K562 (cell line): Measurements from ENCODE around the gene UBE2E3. TPM values are rescaled to one million over a fixed set of nuclear protein-coding genes. Genes with fewer than 3 reads are reported as not detected.

Source experiments
- CBX8 ChIP-seq: fragments of 200-600 bp; sonication (generic); IDR thresholded peaks from 2 replicates; pipeline ENCODE4 v1.6.1; 2012; ENCODE audit warnings: borderline replicate concordance, mixed run types, low read depth, mild to moderate bottlenecking, moderate library complexity, mixed read lengths, low read length, control low read depth, inconsistent platforms; ENCODE audit not compliant: poor library complexity, severe bottlenecking; ENCODE audit errors: extremely low read depth
- CHD1 ChIP-seq: fragments of 200-600 bp; sonication (generic); IDR thresholded peaks from one replicate; pipeline ENCODE4 v1.6.1; 2012; ENCODE audit warnings: mild to moderate bottlenecking, moderate library complexity, low read length, inconsistent platforms
- ERF ChIP-seq: fragments of 450-650 bp; formaldehyde crosslinking; IDR thresholded peaks from 2 replicates; pipeline ENCODE4 v1.4.0; 2020; ENCODE audit warnings: mild to moderate bottlenecking, mixed read lengths
- FOS ChIP-seq: IDR thresholded peaks from 3 replicates; pipeline ENCODE4 v1.6.1; 2011; ENCODE audit not compliant: insufficient read length; ENCODE audit errors: extremely low read depth
- FOXO4 ChIP-seq: fragments of 450-650 bp; formaldehyde crosslinking; IDR thresholded peaks from 2 replicates; pipeline ENCODE4 v1.4.0; 2020; ENCODE audit warnings: mild to moderate bottlenecking, moderate library complexity
- ZNF280A ChIP-seq: fragments of 450-650 bp; IDR thresholded peaks from 2 replicates; pipeline ENCODE4 v1.6.1; 2018; ENCODE audit warnings: mild to moderate bottlenecking, low read depth; ENCODE audit not compliant: partially characterized antibody
- ZNF589 ChIP-seq: fragments of 200-800 bp; sonication (Bioruptor generic); IDR thresholded peaks from 2 replicates; pipeline ENCODE4 v1.6.1; 2016; ENCODE audit warnings: low read depth, missing genetic modification characterization, missing compliant biosample characterization
- polyA plus RNA-seq, 8 experiments: library from polyadenylated mRNA; depleted of rRNA in 4 of 8; stranded (reverse) in 5 of 8; unstranded in 3 of 8; fragments of >200 nt; fragmentation: Nextera tagmentation in 2 of 8; fragmentation: Illumina TruSeq in 1 of 8; extraction: Ambion mirVana in 2 of 8; extraction: Trizol in 1 of 8; gene quantifications; 2 replicates each; pipeline versions ENCODE4 v1.2.1 to v1.2.3, GENCODE V29; 2011 to 2014; ENCODE audit warnings: inconsistent platforms in 1 of 8, missing spikeins in 1 of 8
- total RNA-seq, 7 experiments: library from RNA; depleted of rRNA in 6 of 7; stranded (reverse); fragments of >200 nt in 6 of 7; fragmentation: Illumina TruSeq in 2 of 7; extraction: Trizol in 2 of 7; gene quantifications; 2 replicates each; pipeline versions ENCODE4 v1.2.1 to v1.2.3, GENCODE V29; 2011 to 2021; ENCODE audit warnings: low replicate concordance in 1 of 7
- TF ChIP-seq, protein P1 (sequence below), 2 experiments: fragments of 200-800 bp in 1 of 2; sonication (Bioruptor generic) in 1 of 2; sonication (generic) in 1 of 2; formaldehyde crosslinking in 1 of 2; IDR thresholded peaks in 1 of 2; conservative IDR thresholded peaks in 1 of 2; 2 replicates each; pipeline versions ENCODE4 v1.5.0 to v1.6.1; 2016 to 2020; ENCODE audit warnings: missing compliant biosample characterization in 1 of 2, missing genetic modification characterization in 1 of 2, missing genetic modification reagents in 1 of 2
- TF ChIP-seq, protein P2 (sequence below), 3 experiments: fragments of 200-800 bp in 1 of 3; fragments of 250-450 bp in 1 of 3; fragments of 450-650 bp in 1 of 3; sonication (Bioruptor Pico) in 1 of 3; sonication (Bioruptor generic) in 1 of 3; formaldehyde crosslinking in 1 of 3; IDR thresholded peaks; 2 replicates each; pipeline versions ENCODE4 v1.6.1 to v1.8.0; 2016 to 2022; ENCODE audit warnings: mild to moderate bottlenecking in 2 of 3, missing genetic modification characterization in 2 of 3, missing compliant biosample characterization in 1 of 3, moderate library complexity in 1 of 3
- TF ChIP-seq, protein P3 (sequence below): fragments of 250-450 bp; sonication (Bioruptor Pico); IDR thresholded peaks from 2 replicates; pipeline ENCODE4 v1.8.0; 2022; ENCODE audit warnings: moderate library complexity, mild to moderate bottlenecking, inconsistent platforms
- TF ChIP-seq, protein P4 (sequence below): fragments of 250-450 bp; sonication (Bioruptor Pico); IDR thresholded peaks from 2 replicates; pipeline ENCODE4 v1.5.1; 2021; ENCODE audit warnings: mild to moderate bottlenecking

Gene UBE2E3
- total and polyA plus RNA-seq, 9 of the 15 experiments (the other 6 are each of a cell fraction or from before 2014, with no cell fraction given), result 58.2 to 173 (median 78.0) TPM

GRCh38 chr2:180980106-180980942, at the start of gene UBE2E3 (continued):
- TF ChIP-seq, protein P1, sequence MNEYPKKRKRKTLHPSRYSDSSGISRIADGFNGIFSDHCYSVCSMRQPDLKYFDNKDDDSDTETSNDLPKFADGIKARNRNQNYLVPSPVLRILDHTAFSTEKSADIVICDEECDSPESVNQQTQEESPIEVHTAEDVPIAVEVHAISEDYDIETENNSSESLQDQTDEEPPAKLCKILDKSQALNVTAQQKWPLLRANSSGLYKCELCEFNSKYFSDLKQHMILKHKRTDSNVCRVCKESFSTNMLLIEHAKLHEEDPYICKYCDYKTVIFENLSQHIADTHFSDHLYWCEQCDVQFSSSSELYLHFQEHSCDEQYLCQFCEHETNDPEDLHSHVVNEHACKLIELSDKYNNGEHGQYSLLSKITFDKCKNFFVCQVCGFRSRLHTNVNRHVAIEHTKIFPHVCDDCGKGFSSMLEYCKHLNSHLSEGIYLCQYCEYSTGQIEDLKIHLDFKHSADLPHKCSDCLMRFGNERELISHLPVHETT (CRISPR knock-in tag; conservative IDR thresholded peaks at IDR 0.05 in 1 of 2, IDR thresholded peaks at IDR 0.05 in 1 of 2), result peak in 1 of 2 experiments; percentile 95; a peak in 2 of 4 replicates
- TF ChIP-seq ZNF589 (CRISPR knock-in tag) (peak; percentile 97), ERF (CRISPR knock-in tag) (peak; percentile 91; the same call in 1 of the 2 replicates), FOS (no peak), CHD1 (no peak), ZNF280A (no peak), FOXO4 (no peak), CBX8 (no peak)
- TF ChIP-seq, protein P2, sequence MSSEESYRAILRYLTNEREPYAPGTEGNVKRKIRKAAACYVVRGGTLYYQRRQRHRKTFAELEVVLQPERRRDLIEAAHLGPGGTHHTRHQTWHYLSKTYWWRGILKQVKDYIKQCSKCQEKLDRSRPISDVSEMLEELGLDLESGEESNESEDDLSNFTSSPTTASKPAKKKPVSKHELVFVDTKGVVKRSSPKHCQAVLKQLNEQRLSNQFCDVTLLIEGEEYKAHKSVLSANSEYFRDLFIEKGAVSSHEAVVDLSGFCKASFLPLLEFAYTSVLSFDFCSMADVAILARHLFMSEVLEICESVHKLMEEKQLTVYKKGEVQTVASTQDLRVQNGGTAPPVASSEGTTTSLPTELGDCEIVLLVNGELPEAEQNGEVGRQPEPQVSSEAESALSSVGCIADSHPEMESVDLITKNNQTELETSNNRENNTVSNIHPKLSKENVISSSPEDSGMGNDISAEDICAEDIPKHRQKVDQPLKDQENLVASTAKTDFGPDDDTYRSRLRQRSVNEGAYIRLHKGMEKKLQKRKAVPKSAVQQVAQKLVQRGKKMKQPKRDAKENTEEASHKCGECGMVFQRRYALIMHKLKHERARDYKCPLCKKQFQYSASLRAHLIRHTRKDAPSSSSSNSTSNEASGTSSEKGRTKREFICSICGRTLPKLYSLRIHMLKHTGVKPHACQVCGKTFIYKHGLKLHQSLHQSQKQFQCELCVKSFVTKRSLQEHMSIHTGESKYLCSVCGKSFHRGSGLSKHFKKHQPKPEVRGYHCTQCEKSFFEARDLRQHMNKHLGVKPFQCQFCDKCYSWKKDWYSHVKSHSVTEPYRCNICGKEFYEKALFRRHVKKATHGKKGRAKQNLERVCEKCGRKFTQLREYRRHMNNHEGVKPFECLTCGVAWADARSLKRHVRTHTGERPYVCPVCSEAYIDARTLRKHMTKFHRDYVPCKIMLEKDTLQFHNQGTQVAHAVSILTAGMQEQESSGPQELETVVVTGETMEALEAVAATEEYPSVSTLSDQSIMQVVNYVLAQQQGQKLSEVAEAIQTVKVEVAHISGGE (CRISPR knock-in tag; IDR thresholded peaks at IDR 0.05), result peak in 1 of 3 experiments; percentile 88; a peak in 2 of 6 replicates
- TF ChIP-seq, protein P3, sequence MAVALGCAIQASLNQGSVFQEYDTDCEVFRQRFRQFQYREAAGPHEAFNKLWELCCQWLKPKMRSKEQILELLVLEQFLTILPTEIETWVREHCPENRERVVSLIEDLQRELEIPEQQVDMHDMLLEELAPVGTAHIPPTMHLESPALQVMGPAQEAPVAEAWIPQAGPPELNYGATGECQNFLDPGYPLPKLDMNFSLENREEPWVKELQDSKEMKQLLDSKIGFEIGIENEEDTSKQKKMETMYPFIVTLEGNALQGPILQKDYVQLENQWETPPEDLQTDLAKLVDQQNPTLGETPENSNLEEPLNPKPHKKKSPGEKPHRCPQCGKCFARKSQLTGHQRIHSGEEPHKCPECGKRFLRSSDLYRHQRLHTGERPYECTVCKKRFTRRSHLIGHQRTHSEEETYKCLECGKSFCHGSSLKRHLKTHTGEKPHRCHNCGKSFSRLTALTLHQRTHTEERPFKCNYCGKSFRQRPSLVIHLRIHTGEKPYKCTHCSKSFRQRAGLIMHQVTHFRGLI (CRISPR knock-in tag), result peak; percentile 70; the same call in 1 of the 2 replicates
- TF ChIP-seq, protein P4, sequence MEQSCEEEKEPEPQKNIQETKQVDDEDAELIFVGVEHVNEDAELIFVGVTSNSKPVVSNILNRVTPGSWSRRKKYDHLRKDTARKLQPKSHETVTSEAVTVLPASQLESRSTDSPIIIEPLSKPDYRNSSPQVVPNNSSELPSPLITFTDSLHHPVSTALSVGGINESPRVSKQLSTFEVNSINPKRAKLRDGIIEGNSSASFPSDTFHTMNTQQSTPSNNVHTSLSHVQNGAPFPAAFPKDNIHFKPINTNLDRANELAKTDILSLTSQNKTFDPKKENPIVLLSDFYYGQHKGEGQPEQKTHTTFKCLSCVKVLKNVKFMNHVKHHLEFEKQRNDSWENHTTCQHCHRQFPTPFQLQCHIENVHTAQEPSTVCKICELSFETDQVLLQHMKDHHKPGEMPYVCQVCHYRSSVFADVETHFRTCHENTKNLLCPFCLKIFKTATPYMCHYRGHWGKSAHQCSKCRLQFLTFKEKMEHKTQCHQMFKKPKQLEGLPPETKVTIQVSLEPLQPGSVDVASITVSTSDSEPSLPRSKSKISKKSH (CRISPR knock-in tag), result no peak
